Activated CD4-positive, CD25-positive, alpha-beta regulatory T cell treated with anti-CD3 and anti-CD28 coated beads, Interleukin-2, amount 50 U/mL, for 72 hours (primary cell): ENCODE measurements around the gene SS18.
"Not testable (repeated sequence)": the region's sequence is repeated elsewhere in the genome, so short reads cannot be mapped to it uniquely, and the experiment has no call there.

ENCODE experiments used
- DNase-seq: peaks from one replicate; pipeline ENCODE4 v3.0.0; 2021

The SS18 gene

GRCh38 chr18:26090130-26091046 is at the start of gene SS18:
Gene SS18 (minus strand): TSS chr18:26090613. CDS start chr18:26090569, 44 bp downstream.
- peak; percentile 87 for DNase-seq

GRCh38 chr18:26135548-26135947 is 45.1 kb upstream of the SS18 start:
- no peak for DNase-seq

GRCh38 chr18:26134107-26134506 is 43.7 kb upstream of the SS18 start:
- no peak for DNase-seq

GRCh38 chr18:26133652-26134051 is 43.2 kb upstream of the SS18 start, which contains the start of gene PSMA8:
Gene PSMA8 (plus strand): TSS chr18:26133869. CDS start chr18:26133966, 97 bp downstream.
- peak; percentile 58 for DNase-seq

GRCh38 chr18:26128192-26128591 is 37.8 kb upstream of the SS18 start:
- DNase-seq = not testable (repeated sequence)

GRCh38 chr18:26127786-26128185 is 37.4 kb upstream of the SS18 start:
- DNase-seq = no peak

GRCh38 chr18:26121994-26122393 is 31.6 kb upstream of the SS18 start:
- DNase-seq = not testable (repeated sequence)

- no peak for DNase-seq
Measured at GRCh38 chr18:26121476-26121875, 31.1 kb upstream of the SS18 start.

- DNase-seq = no peak
Measured at GRCh38 chr18:26119246-26119645, 28.8 kb upstream of the SS18 start.

GRCh38 chr18:26104035-26104434 is 13.6 kb upstream of the SS18 start:
- DNase-seq = no peak

GRCh38 chr18:26103579-26103978 is 13.2 kb upstream of the SS18 start:
- DNase-seq = no peak

GRCh38 chr18:26097563-26097962 is 7.2 kb upstream of the SS18 start:
- DNase-seq = no peak

- no peak for DNase-seq
Measured at GRCh38 chr18:26096852-26097251, 6.4 kb upstream of the SS18 start.

- DNase-seq = no peak
Measured at GRCh38 chr18:26091047-26091630, 726 bp upstream of the SS18 start.

GRCh38 chr18:26089293-26090129 is 902 bp downstream of the SS18 start:
- no peak for DNase-seq

GRCh38 chr18:26088487-26088886 is 1.9 kb downstream of the SS18 start:
- no peak for DNase-seq

- DNase-seq = no peak
Measured at GRCh38 chr18:26086959-26087358, 3.5 kb downstream of the SS18 start.

- DNase-seq = no peak
Measured at GRCh38 chr18:26085056-26085455, 5.4 kb downstream of the SS18 start.

GRCh38 chr18:26083099-26083498 is 7.3 kb downstream of the SS18 start:
- DNase-seq = no peak

- no peak for DNase-seq
Measured at GRCh38 chr18:26082475-26082874, 7.9 kb downstream of the SS18 start.

GRCh38 chr18:26074246-26074645 is 16.2 kb downstream of the SS18 start:
- DNase-seq = no peak

GRCh38 chr18:26073758-26074157 is 16.7 kb downstream of the SS18 start:
- DNase-seq = no peak

GRCh38 chr18:26071725-26072124 is 18.7 kb downstream of the SS18 start:
- no peak for DNase-seq
